ENCODE results near the gene NCKAP5.

- TF ChIP-seq, protein P1, sequence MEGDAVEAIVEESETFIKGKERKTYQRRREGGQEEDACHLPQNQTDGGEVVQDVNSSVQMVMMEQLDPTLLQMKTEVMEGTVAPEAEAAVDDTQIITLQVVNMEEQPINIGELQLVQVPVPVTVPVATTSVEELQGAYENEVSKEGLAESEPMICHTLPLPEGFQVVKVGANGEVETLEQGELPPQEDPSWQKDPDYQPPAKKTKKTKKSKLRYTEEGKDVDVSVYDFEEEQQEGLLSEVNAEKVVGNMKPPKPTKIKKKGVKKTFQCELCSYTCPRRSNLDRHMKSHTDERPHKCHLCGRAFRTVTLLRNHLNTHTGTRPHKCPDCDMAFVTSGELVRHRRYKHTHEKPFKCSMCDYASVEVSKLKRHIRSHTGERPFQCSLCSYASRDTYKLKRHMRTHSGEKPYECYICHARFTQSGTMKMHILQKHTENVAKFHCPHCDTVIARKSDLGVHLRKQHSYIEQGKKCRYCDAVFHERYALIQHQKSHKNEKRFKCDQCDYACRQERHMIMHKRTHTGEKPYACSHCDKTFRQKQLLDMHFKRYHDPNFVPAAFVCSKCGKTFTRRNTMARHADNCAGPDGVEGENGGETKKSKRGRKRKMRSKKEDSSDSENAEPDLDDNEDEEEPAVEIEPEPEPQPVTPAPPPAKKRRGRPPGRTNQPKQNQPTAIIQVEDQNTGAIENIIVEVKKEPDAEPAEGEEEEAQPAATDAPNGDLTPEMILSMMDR (IDR thresholded peaks at IDR 0.05) = no peak
- no peak for TF ChIP-seq POLR2A (IDR thresholded peaks at IDR 0.05)
These were observed 187.3 kb downstream of the NCKAP5 start for GRCh38 chr2:133380991-133381390.

All from ovary (tissue), 3 donors.